HepG2 (cell line): ENCODE data around the gene RASL10A. TPM values are rescaled to one million over a fixed set of nuclear protein-coding genes. Genes with fewer than 3 reads are reported as not detected.

Source experiments
- ATAC-seq: fragments of 200-7000 bp; cut with Tn5 transposase; 3 replicates; pipeline ENCODE4 v1.9.1; 2020; ENCODE audit warnings: mild to moderate bottlenecking, moderate library complexity
- BruUV-seq: library from RNA; stranded (reverse); fragments of 400-500 nt; replicated peaks from 2 replicates; lab custom pipeline; 2021; lab: Mats Ljungman, UMichigan
- CTCF ChIA-PET: fragments of 300-600 bp; formaldehyde crosslinking; extraction: SDS; loops from one replicate; lab custom pipeline; 2021; ENCODE audit warnings: low total read pairs, inconsistent platforms, low intra/inter-chr PET ratio; lab: Yijun Ruan, JAX
- POLR2A ChIA-PET: fragments of 350-600 bp; sonication (Branson Sonifier 250); formaldehyde crosslinking; loops from one replicate; lab custom pipeline; 2020; ENCODE audit warnings: antibody characterized with exemption, inconsistent platforms; lab: Yijun Ruan, JAX
- DNase-seq: peaks from one replicate; pipeline ENCODE4 v3.0.0-alpha.2; 2015; ENCODE audit warnings: low spot score
- FAIRE-seq: peaks from 3 replicates; lab custom pipeline; 2011; peaks lifted over from hg19 to GRCh38; lab: Jason Lieb, UNC
- H2AFZ ChIP-seq: one replicate; pipeline ENCODE4 v1.6.1; 2011; ENCODE audit warnings: low read length, inconsistent platforms
- H3K27ac ChIP-seq: fragments of 300-600 bp; 3 replicates; pipeline ENCODE4 v1.8.0; 2011; ENCODE audit warnings: mixed run types, mild to moderate bottlenecking, mixed read lengths, low read length, inconsistent platforms; ENCODE audit not compliant: insufficient read depth; ENCODE audit errors: extremely low read length
- H3K27me3 ChIP-seq, 2 experiments: fragments of 200-600 bp in 1 of 2; 2 replicates in 1 of 2; 3 replicates in 1 of 2; pipeline versions ENCODE4 v1.6.0 to v1.8.0; 2011; ENCODE audit warnings: low read length in 2 of 2, mild to moderate bottlenecking in 2 of 2, moderate library complexity in 2 of 2, inconsistent platforms in 1 of 2; ENCODE audit not compliant: insufficient read depth in 2 of 2, control insufficient read depth in 1 of 2
- H3K36me3 ChIP-seq, 2 experiments: fragments of 200-600 bp in 1 of 2; replicated peaks in 1 of 2; 2 replicates in 1 of 2; 3 replicates in 1 of 2; pipeline versions ENCODE4 v1.5.1 to v1.8.0; 2011; ENCODE audit warnings: low read length in 2 of 2, inconsistent platforms in 1 of 2; ENCODE audit not compliant: insufficient read depth in 2 of 2, control insufficient read depth in 1 of 2
- H3K4me1 ChIP-seq: 2 replicates; pipeline ENCODE4 v1.5.1; 2012; ENCODE audit warnings: low read length, inconsistent platforms; ENCODE audit not compliant: insufficient read depth
- H3K4me2 ChIP-seq: 2 replicates; pipeline ENCODE4 v1.6.0; 2011; ENCODE audit warnings: low read depth, low read length, inconsistent platforms
- H3K4me3 ChIP-seq, 3 experiments: fragments of 200-600 bp in 1 of 3; sonication (generic), shearing (Covaris generic) in 1 of 3; replicated peaks in 1 of 3; 2 replicates each; pipeline ENCODE4 v1.5.1; 2011 to 2016; ENCODE audit warnings: low read length in 3 of 3, inconsistent platforms in 2 of 3, low read depth in 2 of 3, mild to moderate bottlenecking in 2 of 3, control low read depth in 1 of 3, mixed read lengths in 1 of 3; ENCODE audit not compliant: insufficient read depth in 1 of 3
- H3K79me2 ChIP-seq: one replicate; pipeline ENCODE4 v1.6.1; 2011; ENCODE audit warnings: low read length, inconsistent platforms; ENCODE audit not compliant: insufficient read depth
- H3K9ac ChIP-seq: 2 replicates; pipeline ENCODE4 v1.6.0; 2011; ENCODE audit warnings: mild to moderate bottlenecking, low read depth, low read length, inconsistent platforms; ENCODE audit not compliant: insufficient read depth
- H3K9me3 ChIP-seq: 2 replicates; pipeline ENCODE4 v1.5.1; 2012; ENCODE audit warnings: mild to moderate bottlenecking, low read length
- H4K20me1 ChIP-seq: 2 replicates; pipeline ENCODE4 v1.6.0; 2011; ENCODE audit warnings: inconsistent platforms, mild to moderate bottlenecking, low read length, moderate library complexity; ENCODE audit not compliant: insufficient read depth
- HOXD1 ChIP-seq: sonication (generic); formaldehyde crosslinking; IDR thresholded peaks from 2 replicates; pipeline ENCODE4 v1.5.0; 2020; ENCODE audit warnings: missing genetic modification reagents
- KLF9 ChIP-seq: IDR thresholded peaks from 2 replicates; pipeline ENCODE4 v1.6.1; 2016; ENCODE audit warnings: low read depth
- MIER3 ChIP-seq: IDR thresholded peaks from 2 replicates; pipeline ENCODE4 v1.6.1; 2016; ENCODE audit warnings: missing compliant biosample characterization, borderline replicate concordance
- MLXIP ChIP-seq: sonication (generic); formaldehyde crosslinking; IDR thresholded peaks from 2 replicates; pipeline ENCODE4 v1.9.0; 2021; ENCODE audit warnings: missing genetic modification reagents, borderline replicate concordance
- MNT ChIP-seq: fragments of 450-650 bp; IDR thresholded peaks from 2 replicates; pipeline ENCODE4 v1.6.1; 2016
- SP4 ChIP-seq: sonication (generic); formaldehyde crosslinking; IDR thresholded peaks from 2 replicates; pipeline ENCODE4 v1.8.1; 2023; ENCODE audit warnings: mild to moderate bottlenecking, missing genetic modification reagents
- SRSF1 ChIP-seq: fragments of 200-400 bp; formaldehyde crosslinking; optimal IDR thresholded peaks from 2 replicates; pipeline ENCODE3; 2017; ENCODE audit warnings: mild to moderate bottlenecking, low read depth, low read length, moderate library complexity
- SYNCRIP ChIP-seq: fragments of 200-400 bp; formaldehyde crosslinking; IDR thresholded peaks from 2 replicates; pipeline ENCODE4 v1.6.1; 2018; ENCODE audit warnings: mild to moderate bottlenecking, low read depth, low read length; ENCODE audit not compliant: insufficient read depth
- TARDBP ChIP-seq: sonication (generic); formaldehyde crosslinking; IDR thresholded peaks from 2 replicates; pipeline ENCODE4 v1.8.0; 2022; ENCODE audit warnings: mild to moderate bottlenecking, missing genetic modification reagents
- TEF ChIP-seq: sonication (generic); formaldehyde crosslinking; IDR thresholded peaks from 2 replicates; pipeline ENCODE4 v1.5.0; 2020; ENCODE audit warnings: missing genetic modification reagents
- ZNF329 ChIP-seq: sonication (generic); formaldehyde crosslinking; IDR thresholded peaks from 2 replicates; pipeline ENCODE4 v1.9.0; 2021; ENCODE audit warnings: low read depth, mild to moderate bottlenecking, missing genetic modification reagents
- ZNF451 ChIP-seq: sonication (generic); formaldehyde crosslinking; IDR thresholded peaks from 2 replicates; pipeline ENCODE4 v1.5.0; 2020; ENCODE audit warnings: mild to moderate bottlenecking, missing genetic modification reagents
- WGBS: methylation state at CpG from one replicate; pipeline ENCODE4 v1.1.6; 2017; ENCODE audit warnings: low lambda C conversion rate; 5-methylcytosine and 5-hydroxymethylcytosine counted together
- in situ Hi-C: cut with HindIII; loops from 2 replicates; pipeline ENCODE4 v1.10.0; 2017; ENCODE audit warnings: low pct_unique_long_range_greater_than_20kb; ENCODE audit not compliant: extremely low pct_ligation_motif_present
- intact Hi-C: fragments of 100-400 bp; cut with micrococcal nuclease; formaldehyde crosslinking; loops from one replicate; pipeline ENCODE4 v1.10.0; 2022; ENCODE audit not compliant: unreplicated experiment
- polyA plus RNA-seq, 8 experiments: library from polyadenylated mRNA; depleted of rRNA in 3 of 8; stranded (reverse) in 7 of 8; unstranded in 1 of 8; fragments of >200 nt; fragmentation: Illumina TruSeq in 4 of 8; extraction: Trizol in 4 of 8; gene quantifications; 2 replicates each; pipeline versions ENCODE4 v1.2.1 to v1.2.3, GENCODE V29; 2011 to 2016; ENCODE audit warnings: low read depth in 4 of 8, missing spikeins in 1 of 8, mixed read lengths in 1 of 8; ENCODE audit not compliant: insufficient read depth in 1 of 8
- total RNA-seq, 5 experiments: library from RNA; depleted of rRNA; stranded (reverse); fragments of >200 nt; fragmentation: Illumina TruSeq; extraction: Trizol; gene quantifications; 2 replicates each; pipeline ENCODE4 v1.2.3, GENCODE V29; 2016; ENCODE audit warnings: low read depth in 1 of 5

The RASL10A gene
- total and polyA plus RNA-seq, 2 of the 13 experiments (the other 11 are each of a cell fraction or from before 2014, with no cell fraction given), result 0.05 to 0.22 TPM

- TF ChIP-seq SP4 (no peak), SRSF1 (no peak), SYNCRIP (no peak), KLF9 (CRISPR knock-in tag) (no peak), MNT (no peak)
- TF ChIP-seq, all 625 proteins: peak for 0
- no TSS peak for BruUV-seq
- H3K4me2 ChIP-seq, result no peak overlapping the region
- FAIRE-seq (no peak), ATAC-seq (no peak), DNase-seq (no peak)
- no peaks in the 10 kb centered on the region for H3K27me3 ChIP-seq
- POLR2A ChIA-PET, result no interaction called here
- in situ Hi-C loops, result no loop called here
- H3K4me1 ChIP-seq, result peaks cover 9% of the 10 kb centered on the region
- no peak overlapping the region for H3K4me3 ChIP-seq
- no peaks in the 10 kb centered on the region for H3K79me2 ChIP-seq
- intact Hi-C loops, result no loop called here
- peaks cover 6 to 20% of the 10 kb centered on the region in 2 experiments; a peak in 4 of 5 replicates for H3K36me3 ChIP-seq
- H3K9ac ChIP-seq, result no peak overlapping the region
- no peaks in the 10 kb centered on the region for H4K20me1 ChIP-seq
- CTCF ChIA-PET, result no interaction called here
- no peak overlapping the region for H2AFZ ChIP-seq
- H3K27ac ChIP-seq, result no peak overlapping the region
- 93% methylated on average over 11 of the region's 19 CpGs for WGBS
- no peaks in the 10 kb centered on the region for H3K9me3 ChIP-seq
These were observed 14.8 kb upstream of the RASL10A start for GRCh38 chr22:29330291-29330690.

GRCh38 chr22:29329581-29329980, 14.1 kb upstream of the RASL10A start:
- no peaks in the 10 kb centered on the region for H4K20me1 ChIP-seq
- no peak for ATAC-seq
- H3K4me1 ChIP-seq, result peaks cover 2% of the 10 kb centered on the region; the same call in 1 of the 2 replicates
- WGBS, result 93% methylated on average over 11 of the region's 11 CpGs
- no peak overlapping the region for H3K9ac ChIP-seq
- CTCF ChIA-PET, result no interaction called here
- no peak overlapping the region for H3K4me2 ChIP-seq
- no peak overlapping the region for H3K4me3 ChIP-seq
- intact Hi-C loops, result no loop called here
- H3K79me2 ChIP-seq, result no peaks in the 10 kb centered on the region
- no peak overlapping the region for H2AFZ ChIP-seq
- H3K36me3 ChIP-seq, result peaks cover 6 to 18% of the 10 kb centered on the region in 2 experiments; a peak in 4 of 5 replicates
- DNase-seq, result no peak
- H3K9me3 ChIP-seq, result no peaks in the 10 kb centered on the region
- POLR2A ChIA-PET, result no interaction called here
- FAIRE-seq, result no peak
- no peak for TF ChIP-seq HOXD1
- TF ChIP-seq ZNF451, result no peak
- no peak for TF ChIP-seq ZNF329 (CRISPR knock-in tag)
- TF ChIP-seq TEF, result no peak
- TF ChIP-seq TARDBP (CRISPR knock-in tag), result no peak
- TF ChIP-seq MIER3 (CRISPR knock-in tag), result no peak
- no peak for TF ChIP-seq MLXIP (CRISPR knock-in tag)
- BruUV-seq, result no TSS peak
- H3K27me3 ChIP-seq, result no peaks in the 10 kb centered on the region
- no peak overlapping the region for H3K27ac ChIP-seq
- in situ Hi-C loops, result no loop called here
